Stimulated activated CD4-positive, alpha-beta T cell treated with anti-CD3 and anti-CD28 coated beads, Interleukin-1b, Interleukin-23, amount 100 ng/mL, for 1 hour (primary cell): ENCODE data around the gene SSTR1.
"Not testable (repeated sequence)": the region's sequence is repeated elsewhere in the genome, so short reads cannot be mapped to it uniquely, and the experiment has no call there.

Source experiments
- DNase-seq, 2 donors: peaks; one replicate each; pipeline ENCODE4 v3.0.0-alpha.2; 2020; ENCODE audit warnings: low read depth in 2 of 2

Gene SSTR1

DNA sequence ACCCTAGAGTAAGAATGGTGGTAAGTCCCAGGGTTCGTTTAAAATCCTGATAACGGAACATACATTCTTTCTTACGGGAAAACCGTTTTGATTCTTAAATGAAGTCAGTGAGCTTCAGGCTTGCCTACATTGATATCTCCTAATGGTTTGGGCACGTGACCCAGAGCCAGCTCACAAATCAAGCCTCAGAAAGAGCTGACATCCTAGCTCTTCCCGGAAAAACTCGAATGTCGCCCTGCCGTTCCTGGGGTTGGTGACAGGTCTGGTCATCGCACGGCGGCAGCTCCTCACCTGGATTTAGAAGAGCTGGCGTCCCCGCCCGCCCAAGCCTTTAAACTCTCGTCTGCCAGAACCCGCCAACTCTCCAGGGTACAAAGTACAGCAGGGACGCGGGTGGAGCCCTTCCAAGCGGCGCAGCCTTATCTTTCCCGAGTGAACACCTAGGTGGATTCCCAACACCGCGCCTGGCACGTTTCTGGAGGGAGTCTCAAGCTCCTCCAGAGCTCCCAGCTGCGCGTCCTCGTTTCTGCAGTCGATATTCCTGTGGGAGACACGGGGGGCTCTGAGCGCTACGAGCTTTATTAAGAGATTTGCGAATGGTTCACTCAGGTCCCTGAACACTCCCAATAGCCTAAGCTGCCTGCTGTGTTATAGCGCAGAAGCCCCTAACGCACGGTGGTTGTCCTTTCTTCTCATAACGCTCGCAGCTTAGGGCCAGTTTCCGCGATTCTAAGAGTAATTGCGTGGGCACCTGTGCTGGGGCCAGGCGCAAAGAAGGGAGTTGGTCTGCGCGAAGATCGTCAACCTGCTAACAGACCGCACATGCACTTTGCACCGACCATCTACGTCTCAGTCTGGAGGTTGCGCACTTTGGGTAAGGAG lies at the start of gene SSTR1:
SSTR1 (plus strand) TSS at position 169 of the 882 bp plus-strand sequence. CDS start 1,486 bp downstream, outside the sequence.
- no peak for DNase-seq

DNA sequence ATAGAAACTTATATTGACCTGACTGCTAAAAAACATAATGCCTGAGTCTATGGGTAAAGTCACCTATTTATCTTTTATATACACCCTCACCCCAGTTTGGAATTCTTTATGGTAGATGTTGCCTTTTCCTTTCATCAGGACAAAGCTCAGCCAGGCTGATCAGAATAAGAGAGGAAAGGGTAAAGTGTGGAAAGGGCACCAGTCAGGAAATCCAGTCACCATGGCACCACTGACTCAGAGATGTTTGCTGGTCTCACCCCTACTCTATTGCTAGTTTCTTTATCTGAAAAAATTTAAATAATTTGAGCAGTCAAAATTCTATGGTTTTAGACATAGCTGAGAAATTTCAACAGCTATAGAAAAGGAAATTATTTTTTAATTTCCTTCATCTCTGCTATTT lies 49.2 kb upstream of the SSTR1 start:
- DNase-seq, result no peak

DNA sequence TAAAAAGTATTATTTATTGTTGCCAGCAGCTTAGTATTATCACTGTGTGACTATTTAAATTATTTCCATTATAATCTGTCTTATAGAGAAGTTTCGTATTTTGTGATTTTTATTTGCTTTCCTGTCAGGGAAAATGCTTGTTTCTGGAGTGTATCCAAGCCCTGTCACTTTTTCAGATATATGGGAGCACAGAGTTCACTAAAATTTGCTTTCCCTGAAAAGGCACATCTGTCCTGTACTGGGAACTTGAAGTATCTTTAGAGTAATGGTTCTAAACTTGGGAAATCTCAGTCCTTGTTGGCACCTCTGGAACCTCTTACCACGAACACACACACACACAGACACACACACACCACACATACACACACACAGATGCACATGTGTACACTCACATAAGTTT lies 39.3 kb upstream of the SSTR1 start:
- no peak for DNase-seq

DNA sequence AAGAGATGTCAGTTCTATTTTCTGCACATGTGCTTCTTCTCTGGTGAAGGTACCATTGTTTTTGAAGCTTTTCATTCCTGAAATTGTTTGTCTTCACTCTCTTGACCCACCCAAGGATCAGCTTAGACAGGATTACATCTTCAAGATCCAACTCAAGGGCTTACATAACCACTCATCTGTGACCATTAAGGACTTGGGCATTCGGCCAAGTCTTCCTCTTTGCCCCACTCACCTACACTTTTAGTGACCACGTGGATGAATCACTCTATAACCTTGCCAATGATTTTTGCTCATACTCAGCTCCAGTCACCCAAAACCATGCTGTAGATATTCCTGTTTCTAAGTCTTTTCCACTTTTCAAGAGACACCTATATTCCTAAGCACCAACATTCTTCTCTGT lies 36.5 kb upstream of the SSTR1 start:
- no peak for DNase-seq

GRCh38 chr14:38174711-38175110 lies 33.0 kb upstream of the SSTR1 start:
- DNase-seq, result no peak

- no peak for DNase-seq
Observed at GRCh38 chr14:38175658-38176057, 32.0 kb upstream of the SSTR1 start.

GRCh38 chr14:38176379-38176778 lies 31.3 kb upstream of the SSTR1 start:
- DNase-seq, result no peak

GRCh38 chr14:38184132-38184531 lies 23.6 kb upstream of the SSTR1 start:
- DNase-seq, result no peak

GRCh38 chr14:38185671-38186070 lies 22.0 kb upstream of the SSTR1 start:
- DNase-seq, result no peak

GRCh38 chr14:38186216-38186615 lies 21.5 kb upstream of the SSTR1 start:
- no peak for DNase-seq

GRCh38 chr14:38187528-38187927 lies 20.2 kb upstream of the SSTR1 start:
- DNase-seq, result no peak

DNA sequence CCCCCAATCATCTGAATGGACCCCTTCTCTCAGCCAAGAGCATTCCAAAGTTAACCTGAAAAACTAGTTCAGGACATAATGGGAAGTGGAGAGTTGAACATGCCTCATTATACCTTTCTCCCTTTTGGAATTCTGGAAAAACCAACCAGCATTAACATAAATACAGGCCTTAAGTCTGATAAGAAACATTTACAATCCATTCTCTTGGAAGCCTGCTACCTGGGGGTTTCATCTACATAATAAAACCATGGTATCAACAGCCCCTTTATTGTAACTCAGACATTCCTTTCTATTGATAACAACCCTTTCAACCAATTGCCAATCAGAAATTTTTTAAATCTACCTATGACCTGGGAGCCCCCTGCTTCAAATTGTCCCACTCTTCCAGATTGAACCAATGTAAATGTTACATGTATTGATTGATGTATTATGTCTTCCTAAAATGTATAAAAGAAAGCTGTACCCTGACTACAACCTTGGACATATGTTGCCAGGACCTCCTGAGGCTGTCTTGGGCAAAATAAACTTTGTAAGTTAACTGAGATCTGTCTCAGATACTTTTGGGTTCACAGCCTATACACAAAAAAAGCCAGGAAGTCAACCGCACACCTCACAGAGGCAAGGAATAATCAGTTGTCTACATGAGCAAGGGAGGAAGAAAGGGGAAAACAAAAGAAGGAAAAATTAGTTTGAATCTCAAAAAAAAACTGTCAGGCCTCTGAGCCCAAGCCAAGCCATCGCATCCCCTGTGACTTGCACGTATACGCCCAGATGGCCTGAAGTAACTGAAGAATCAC lies 17.6 kb upstream of the SSTR1 start:
- DNase-seq, result no peak

GRCh38 chr14:38190846-38191245 lies 16.9 kb upstream of the SSTR1 start:
- DNase-seq, result not testable (repeated sequence)

DNA sequence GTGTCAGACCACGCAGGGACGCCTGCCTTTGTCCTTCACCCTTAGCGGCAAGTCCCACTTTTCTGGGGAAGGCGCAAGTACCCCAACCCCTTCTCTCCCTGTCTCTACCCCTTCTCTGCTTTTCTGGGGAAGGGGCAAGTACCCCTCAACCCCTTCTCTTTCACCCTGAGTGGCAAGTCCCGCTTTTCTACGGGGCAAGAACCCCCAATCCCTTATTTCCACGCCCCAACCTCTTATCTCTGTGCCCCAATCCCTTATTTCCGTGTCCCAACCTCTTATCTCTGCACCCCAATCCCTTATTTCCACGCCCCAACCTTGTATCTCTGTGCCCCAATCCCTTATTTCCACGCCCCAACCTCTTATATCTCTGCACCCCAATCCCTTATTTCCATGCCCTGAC lies 16.2 kb upstream of the SSTR1 start:
- DNase-seq, result not testable (repeated sequence)

DNA sequence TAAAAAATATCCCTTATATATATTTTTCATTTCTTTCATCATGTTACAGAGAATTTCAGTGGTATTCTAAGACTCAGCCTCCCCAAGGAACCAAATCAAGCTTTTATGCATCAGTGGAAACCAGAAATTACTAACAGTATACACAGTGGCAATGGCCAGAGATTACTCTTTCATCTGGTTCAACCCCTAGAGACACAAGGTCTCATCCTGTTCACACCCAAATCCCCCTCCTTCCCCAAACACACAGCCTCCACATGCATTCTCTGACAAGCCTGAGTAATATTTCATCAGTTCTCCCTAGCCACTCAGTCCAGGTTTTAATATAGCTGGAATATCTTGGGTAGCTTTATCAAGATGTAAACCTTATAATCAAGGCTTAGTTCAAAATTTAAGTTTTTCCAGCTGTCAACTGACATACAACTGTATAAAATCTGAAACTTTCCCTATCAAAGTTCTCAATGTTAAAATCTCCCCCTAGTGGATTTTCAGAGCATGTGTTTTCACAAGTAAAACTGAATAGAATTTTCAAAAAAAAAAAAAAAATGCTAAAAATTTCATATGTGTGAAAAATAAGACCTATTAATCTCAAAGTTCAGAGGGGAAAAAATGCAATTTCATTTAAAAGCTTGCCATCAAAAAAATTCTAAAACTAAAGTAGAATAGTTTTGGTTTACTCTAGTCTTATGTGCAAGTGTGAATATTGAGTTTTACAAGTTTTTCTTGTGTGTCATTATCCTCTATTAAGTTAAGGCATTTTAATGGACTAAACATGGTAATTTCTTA lies 10.5 kb upstream of the SSTR1 start:
- DNase-seq, result no peak

DNA sequence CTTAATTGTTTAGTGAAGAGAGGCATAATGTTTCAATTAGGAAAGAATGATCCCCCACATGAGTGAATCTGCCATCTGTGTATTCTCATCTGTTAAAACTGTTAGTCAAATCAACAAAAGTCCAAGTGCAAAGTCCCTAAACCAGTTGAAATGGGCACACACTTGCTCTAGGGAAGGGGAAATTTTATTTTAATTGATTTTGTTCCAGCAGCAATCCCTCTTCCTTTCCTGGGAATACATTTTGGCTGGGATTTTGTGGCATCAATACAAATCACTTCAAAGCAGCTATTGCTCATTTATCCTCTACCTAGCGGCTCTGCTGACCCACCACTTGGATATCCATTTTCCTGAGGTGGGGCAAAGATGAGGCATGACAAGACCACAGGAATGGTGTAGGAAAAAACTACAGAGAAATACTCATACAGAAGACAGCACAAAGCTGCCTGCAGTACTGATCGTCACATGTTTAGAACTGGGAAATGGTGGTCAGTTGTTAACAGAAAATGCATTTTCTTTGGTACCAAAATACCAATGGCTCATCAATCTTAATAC lies 9.8 kb upstream of the SSTR1 start:
- DNase-seq, result no peak

GRCh38 chr14:38198425-38198824 lies 9.3 kb upstream of the SSTR1 start:
- no peak for DNase-seq

GRCh38 chr14:38199076-38199475 lies 8.6 kb upstream of the SSTR1 start:
- DNase-seq, result no peak

DNA sequence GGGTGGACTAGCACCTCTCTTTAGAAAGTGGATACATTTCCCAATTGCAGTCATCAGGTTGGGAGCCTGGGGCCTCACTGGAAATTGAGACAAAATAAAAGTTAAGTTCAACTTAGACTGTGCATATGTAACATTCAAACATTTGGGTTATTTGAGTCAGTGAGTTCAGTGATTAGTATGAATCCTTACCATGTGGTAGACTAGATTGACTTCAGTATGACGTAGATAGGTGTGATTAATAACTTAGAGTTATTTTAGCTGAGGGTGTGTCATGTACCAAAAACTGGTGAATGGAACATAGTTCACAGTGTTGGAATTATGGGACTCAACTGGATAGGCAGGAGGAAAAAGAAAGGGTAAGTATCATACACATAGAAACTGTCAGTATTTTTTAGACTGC lies 8.0 kb upstream of the SSTR1 start:
- DNase-seq, result no peak

DNA sequence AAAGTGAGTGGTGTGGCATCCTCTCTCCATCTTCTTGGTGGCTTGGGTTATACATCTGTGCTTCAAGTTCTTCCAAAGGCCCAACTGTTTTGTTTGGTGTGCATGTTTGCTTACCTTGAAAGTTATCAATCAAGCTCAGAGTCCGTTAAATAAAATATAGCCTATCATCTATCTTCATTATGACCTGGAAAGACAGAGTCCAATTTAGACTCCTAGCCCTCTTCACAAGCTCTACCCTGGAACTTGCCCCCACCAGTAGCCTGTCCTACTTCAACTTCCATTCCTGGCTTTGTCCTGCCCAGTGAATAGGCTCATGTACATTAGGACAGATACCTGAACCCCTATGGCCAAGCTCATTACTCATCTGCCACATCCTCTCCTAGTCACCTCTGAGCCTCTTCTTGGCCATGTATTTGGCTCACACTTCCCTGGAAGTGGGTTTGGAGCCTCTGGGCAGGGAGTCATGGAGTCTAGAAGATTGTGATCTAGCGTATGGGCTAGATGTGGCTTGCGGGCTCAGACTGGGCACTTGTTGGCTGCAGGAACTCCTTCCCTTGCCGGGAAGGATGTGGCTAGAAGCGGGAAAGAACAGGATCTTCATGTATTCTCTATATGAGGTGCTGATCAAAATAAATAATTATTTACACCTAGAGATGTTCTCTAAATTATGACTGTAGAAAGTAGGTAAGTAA lies 6.4 kb upstream of the SSTR1 start:
- no peak for DNase-seq
